SK-N-SH (cell line): ENCODE data around the gene PLA2G4B.

Source experiments
- EP300 ChIP-seq, 2 experiments: IDR thresholded peaks; 2 replicates each; pipeline versions ENCODE4 v1.4.0 to v1.6.1; 2012; ENCODE audit warnings: borderline replicate concordance in 1 of 2, low read depth in 1 of 2, low read length in 1 of 2
- GABPA ChIP-seq: IDR thresholded peaks from 2 replicates; pipeline ENCODE4 v1.4.0; 2012; ENCODE audit warnings: low read depth, mild to moderate bottlenecking
- IRF3 ChIP-seq: fragments of 150-350 bp; IDR thresholded peaks from 2 replicates; pipeline ENCODE4 v1.6.1; 2016; ENCODE audit warnings: mild to moderate bottlenecking, low read depth, low read length
- MXI1 ChIP-seq: IDR thresholded peaks from 2 replicates; pipeline ENCODE4 v1.6.1; 2012; ENCODE audit warnings: mild to moderate bottlenecking, low read depth, low read length, improper control_type of control experiment
- NFIC ChIP-seq: IDR thresholded peaks from 2 replicates; pipeline ENCODE4 v1.4.0; 2012; ENCODE audit warnings: borderline replicate concordance
- POLR2AphosphoS5 ChIP-seq: IDR thresholded peaks from 2 replicates; pipeline ENCODE4 v1.6.1; 2012; ENCODE audit warnings: low read depth, low read length
- RCOR1 ChIP-seq: fragments of 150-350 bp; IDR thresholded peaks from 2 replicates; pipeline ENCODE4 v1.6.1; 2017; ENCODE audit warnings: antibody characterized with exemption, low read length
- SMC3 ChIP-seq: IDR thresholded peaks from 2 replicates; pipeline ENCODE4 v1.6.1; 2012; ENCODE audit warnings: low read depth, low read length, improper control_type of control experiment
- TEAD4 ChIP-seq: IDR thresholded peaks from 2 replicates; pipeline ENCODE4 v1.4.0; 2012; ENCODE audit warnings: mild to moderate bottlenecking, borderline replicate concordance; ENCODE audit not compliant: insufficient read depth
- YY1 ChIP-seq: IDR thresholded peaks from 2 replicates; pipeline ENCODE4 v1.4.0; 2012; ENCODE audit warnings: low read depth, mild to moderate bottlenecking
- ZBTB33 ChIP-seq: IDR thresholded peaks from 2 replicates; pipeline ENCODE4 v1.4.0; 2012; ENCODE audit warnings: low read depth, borderline replicate concordance
- TF ChIP-seq, protein P1 (sequence below): fragments of 200-600 bp; sonication (generic); IDR thresholded peaks from 2 replicates; pipeline ENCODE4 v1.6.1; 2017; ENCODE audit warnings: antibody characterized with exemption, mild to moderate bottlenecking, moderate library complexity
- TF ChIP-seq, protein P2 (sequence below): IDR thresholded peaks from 2 replicates; pipeline ENCODE4 v1.4.0; 2012; ENCODE audit warnings: low read depth

DNA sequence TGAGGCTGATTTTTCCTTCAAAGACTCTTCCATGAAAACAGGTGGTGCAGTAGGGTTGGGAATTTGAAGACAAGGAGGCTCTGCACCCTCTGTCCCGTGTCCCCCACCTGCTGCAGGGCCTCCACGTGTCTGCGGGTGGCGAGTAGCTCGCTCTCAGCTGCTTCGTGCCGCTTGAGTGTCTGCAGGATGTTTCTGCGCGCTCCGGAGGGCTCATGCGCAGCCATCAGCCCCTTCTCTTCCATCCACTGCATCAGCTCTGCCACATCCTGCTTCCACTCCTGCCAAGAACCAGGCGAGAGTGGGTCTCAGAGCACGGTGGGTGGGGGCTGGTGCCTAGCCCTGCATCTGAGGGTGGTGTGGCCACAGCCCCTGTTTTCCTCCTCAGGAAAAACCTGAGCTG is 37.4 kb downstream of the PLA2G4B start:
- TF ChIP-seq, protein P1, sequence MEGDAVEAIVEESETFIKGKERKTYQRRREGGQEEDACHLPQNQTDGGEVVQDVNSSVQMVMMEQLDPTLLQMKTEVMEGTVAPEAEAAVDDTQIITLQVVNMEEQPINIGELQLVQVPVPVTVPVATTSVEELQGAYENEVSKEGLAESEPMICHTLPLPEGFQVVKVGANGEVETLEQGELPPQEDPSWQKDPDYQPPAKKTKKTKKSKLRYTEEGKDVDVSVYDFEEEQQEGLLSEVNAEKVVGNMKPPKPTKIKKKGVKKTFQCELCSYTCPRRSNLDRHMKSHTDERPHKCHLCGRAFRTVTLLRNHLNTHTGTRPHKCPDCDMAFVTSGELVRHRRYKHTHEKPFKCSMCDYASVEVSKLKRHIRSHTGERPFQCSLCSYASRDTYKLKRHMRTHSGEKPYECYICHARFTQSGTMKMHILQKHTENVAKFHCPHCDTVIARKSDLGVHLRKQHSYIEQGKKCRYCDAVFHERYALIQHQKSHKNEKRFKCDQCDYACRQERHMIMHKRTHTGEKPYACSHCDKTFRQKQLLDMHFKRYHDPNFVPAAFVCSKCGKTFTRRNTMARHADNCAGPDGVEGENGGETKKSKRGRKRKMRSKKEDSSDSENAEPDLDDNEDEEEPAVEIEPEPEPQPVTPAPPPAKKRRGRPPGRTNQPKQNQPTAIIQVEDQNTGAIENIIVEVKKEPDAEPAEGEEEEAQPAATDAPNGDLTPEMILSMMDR, result no peak
- TF ChIP-seq RCOR1 (no peak), YY1 (no peak), ZBTB33 (no peak), GABPA (no peak), POLR2AphosphoS5 (no peak), SMC3 (no peak), EP300 (IDR thresholded peaks at IDR 0.05; ENCODE audit: borderline replicate concordance in 1 of 2, low read depth in 1 of 2, low read length in 1 of 2) (no peak), NFIC (no peak), IRF3 (no peak), MXI1 (no peak), TEAD4 (no peak)
- TF ChIP-seq, protein P2, sequence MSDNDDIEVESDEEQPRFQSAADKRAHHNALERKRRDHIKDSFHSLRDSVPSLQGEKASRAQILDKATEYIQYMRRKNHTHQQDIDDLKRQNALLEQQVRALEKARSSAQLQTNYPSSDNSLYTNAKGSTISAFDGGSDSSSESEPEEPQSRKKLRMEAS, result no peak
